ENCODE measurements around the gene KRT15.

KRT15 gene

DNA sequence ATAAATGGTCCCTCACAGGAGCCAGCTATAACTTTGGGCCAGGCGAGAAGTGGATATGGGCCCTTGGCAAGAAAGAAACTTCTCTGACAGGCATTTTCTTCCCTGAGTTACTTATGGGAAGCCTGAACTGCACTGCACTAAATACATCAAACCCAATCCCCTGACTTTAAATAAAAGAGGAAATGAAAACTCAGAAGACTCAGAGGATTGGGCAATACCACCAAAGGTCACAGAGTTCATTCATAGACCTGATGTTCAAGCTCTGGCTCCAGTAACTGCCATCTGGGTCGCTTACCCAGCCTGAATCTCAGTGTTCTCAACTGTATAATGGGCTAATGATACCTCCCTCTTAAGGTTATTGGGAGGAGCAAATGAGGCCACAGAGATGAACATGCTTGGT lies 38.6 kb downstream of the KRT15 start:
- DNase-seq (ENCODE audit: low spot score), result peak; percentile 11

- no peak for DNase-seq (ENCODE audit: low spot score)
Measured at GRCh38 chr17:41478237-41478636, 40.5 kb downstream of the KRT15 start.

DNA sequence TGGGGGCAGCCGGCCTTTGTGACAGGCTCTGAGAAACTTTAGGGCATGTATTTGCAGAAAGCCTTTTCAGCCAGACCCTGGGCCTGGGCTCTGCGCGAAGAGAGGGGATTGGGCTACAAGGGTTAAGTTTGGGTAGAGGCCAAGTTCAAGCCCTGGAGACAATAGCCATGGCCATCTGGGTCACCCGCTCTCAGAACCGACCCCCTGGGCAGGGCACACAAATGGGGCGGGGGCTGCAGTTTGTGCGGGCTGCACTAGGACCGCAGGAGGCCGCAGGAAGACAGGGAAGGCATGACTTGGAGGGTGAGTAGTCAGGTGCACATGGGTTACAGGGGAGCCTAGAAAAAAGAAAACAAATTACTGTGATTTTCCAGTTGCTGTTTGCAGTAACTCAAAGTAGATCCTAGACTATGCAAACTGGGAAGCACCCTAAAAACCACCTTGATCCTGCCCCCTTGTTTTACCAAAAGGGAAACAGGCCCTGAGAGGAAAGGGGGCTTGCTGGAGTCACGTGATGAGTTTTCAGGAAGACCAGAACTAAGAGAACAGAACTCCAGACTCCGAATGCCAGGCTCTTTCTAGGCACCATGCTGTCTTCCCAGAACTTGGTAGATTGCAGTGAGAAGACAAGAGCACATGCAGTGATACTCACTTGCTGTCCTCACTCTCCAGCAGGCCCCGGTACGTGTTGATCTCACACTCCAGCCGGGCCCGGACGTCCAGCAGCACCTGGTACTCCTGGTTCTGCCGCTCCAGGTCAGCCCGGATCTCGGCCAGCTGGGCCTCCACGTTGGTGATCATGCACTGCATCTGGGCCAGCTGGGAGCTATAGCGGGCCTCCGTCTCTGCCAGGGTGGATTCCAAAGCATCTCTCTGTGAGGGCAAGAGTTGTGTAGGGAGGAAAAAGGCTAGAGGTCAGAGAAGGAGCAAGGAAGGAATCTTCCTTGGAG lies 41.5 kb downstream of the KRT15 start:
- no peak for DNase-seq (ENCODE audit: low spot score)

- no peak for DNase-seq (ENCODE audit: low spot score)
Measured at GRCh38 chr17:41475421-41475820, 43.3 kb downstream of the KRT15 start.

DNA sequence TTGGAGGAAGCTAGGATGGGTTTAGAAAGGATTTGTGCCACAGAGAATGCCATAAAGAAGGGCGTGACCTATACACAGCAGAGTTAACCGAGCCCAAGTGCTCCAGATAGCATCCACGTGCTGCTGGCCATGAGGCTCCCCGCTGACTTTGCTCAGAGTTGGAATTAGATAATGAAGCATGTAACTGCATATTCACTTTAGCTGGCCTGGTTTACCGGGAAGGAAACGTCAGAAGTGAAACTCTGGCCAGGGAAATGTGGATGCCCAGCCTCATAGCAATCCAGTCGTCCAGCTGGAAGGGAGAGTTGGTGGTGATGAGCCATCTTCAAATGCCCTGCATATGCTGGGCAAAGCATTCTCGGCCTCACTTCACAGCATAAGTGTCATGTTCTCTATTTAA lies 43.8 kb downstream of the KRT15 start:
- no peak for DNase-seq (ENCODE audit: low spot score)

- DNase-seq (ENCODE audit: low spot score), result no peak
Measured at GRCh38 chr17:41468346-41468745, 50.3 kb downstream of the KRT15 start.

DNA sequence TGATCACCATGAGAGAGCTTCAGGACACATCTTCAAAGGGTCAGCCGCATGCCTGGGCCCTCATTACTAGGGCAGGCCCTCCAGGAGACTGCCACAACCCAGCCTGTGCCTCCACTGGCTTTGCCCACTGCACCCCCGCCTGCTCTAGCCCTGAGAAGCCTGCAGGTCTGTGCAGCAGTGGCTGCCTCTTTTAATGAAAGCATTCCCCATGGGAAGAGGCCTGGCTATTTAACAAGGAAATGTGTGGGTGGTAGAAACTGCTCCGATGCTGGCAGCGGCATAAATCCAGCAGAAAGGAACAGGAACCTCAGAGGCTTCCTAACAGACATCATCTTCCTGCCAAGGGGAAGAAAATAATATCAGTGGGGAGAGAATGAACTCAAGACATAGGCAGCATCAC lies 51.1 kb downstream of the KRT15 start:
- DNase-seq (ENCODE audit: low spot score), result no peak

DNA sequence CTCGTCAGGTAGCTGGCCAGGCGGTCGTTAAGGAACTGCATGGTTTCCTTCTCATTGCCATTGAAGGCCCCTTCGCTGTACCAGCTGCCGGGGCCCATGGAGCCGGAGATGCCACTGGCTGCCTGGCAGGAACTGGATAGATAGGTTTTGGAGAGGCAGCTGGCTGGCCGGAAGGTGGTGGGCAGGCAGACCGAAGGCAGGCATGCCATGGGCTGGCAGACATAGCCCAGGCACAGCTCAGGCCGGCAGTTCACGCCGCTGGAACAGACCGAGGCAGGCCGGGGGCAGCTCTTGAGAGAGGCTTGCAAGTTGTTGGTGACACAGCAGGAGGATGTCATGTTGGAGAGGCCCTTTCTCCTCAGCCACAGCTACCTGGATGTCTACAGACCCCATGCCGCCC lies 51.7 kb downstream of the KRT15 start, which contains the start of gene KRT32:
TSS of gene KRT32 (minus strand) at position 399 of the 400 bp plus-strand sequence. CDS start at position 338, 61 bp downstream.
- no peak for DNase-seq (ENCODE audit: low spot score)

GRCh38 chr17:41464682-41465081 lies 54.0 kb downstream of the KRT15 start:
- no peak for DNase-seq (ENCODE audit: low spot score)

GRCh38 chr17:41464173-41464572 lies 54.5 kb downstream of the KRT15 start:
- no peak for DNase-seq (ENCODE audit: low spot score)

GRCh38 chr17:41463746-41464145 lies 54.9 kb downstream of the KRT15 start:
- DNase-seq (ENCODE audit: low spot score), result no peak

All from NAMALWA (cell line).